ENCODE data around the gene LYVE1.

Gene LYVE1

DNA sequence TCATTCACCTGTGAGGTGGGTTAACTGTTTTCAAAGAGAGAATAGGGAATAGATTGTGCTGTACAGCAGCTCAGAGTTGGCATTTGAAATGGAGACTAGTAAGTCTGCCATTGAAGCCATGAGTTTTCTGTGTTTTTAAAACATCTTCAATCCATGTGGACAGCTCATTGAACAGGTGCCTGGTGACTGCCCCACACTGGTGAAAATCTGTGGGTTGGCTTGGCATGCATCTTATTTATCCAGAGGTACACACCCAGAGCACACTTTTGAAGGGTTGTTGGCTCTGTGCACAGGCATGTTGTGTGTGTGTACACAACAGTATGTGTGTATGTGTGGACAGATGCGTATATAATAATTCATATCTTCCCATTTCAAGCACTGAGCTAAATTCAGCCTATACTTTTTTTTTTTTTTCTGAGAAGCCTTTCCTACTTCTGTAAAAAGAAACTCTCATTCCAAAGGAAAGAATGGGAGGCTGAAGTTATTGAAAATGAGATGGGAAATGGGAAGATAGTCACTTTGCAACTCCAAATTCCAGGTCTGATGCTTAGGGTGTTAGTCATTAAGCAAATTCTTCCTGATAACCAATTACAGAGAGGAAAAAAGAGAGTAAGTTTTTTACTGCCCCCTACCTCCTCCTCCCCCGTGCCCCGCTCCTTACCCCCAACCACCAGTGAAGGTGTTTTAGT lies 7.0 kb upstream of the LYVE1 start:
- H3K27ac ChIP-seq, result no peak overlapping the region
- TF ChIP-seq Cebpa-rat (IDR thresholded peaks at IDR 0.05), result no peak
- H4K20me1 ChIP-seq, result no peaks in the 10 kb centered on the region
- no peak overlapping the region for H3K4me3 ChIP-seq
- peaks cover 11 to 44% (median 27%) of the 10 kb centered on the region in 10 experiments for H3K4me1 ChIP-seq
- H3K4me2 ChIP-seq, result no peak overlapping the region
- H3K9ac ChIP-seq, result no peak overlapping the region
- peaks cover 0 to 10% (median 0%) of the 10 kb centered on the region in 11 experiments; a peak in 2 of 22 replicates for H3K9me3 ChIP-seq (replicated peaks in 1 of 11)
- H3K36me3 ChIP-seq, result peaks cover 0 to 78% (median 43%) of the 10 kb centered on the region in 11 experiments; a peak in 12 of 22 replicates
- no peaks in the 10 kb centered on the region for H3K27me3 ChIP-seq

DNA sequence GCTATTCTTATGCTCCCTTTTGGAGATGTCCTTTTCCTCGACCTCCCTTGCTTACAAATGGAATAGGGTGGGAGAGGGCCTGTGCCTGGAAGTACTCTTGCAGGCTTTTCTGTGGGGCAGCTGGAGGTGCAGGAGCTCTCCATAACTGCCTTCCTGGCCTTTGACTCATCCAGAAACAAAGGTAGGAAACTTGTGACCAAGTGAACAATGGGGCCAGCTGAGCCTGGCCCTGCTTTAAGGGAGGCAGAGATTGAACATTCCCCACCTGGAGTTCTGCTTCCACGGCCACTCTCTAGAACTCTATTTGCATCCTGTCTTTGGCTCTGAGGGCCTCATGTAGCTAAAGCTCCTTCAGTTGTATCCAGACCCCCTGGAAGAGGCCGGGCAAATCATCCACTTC lies 5.1 kb upstream of the LYVE1 start:
- Histone ChIP-seq H3K4me2 (peak overlapping the region in 2 of 11 experiments; percentile 6 to 33; a peak in 2 of 22 replicates), H3K27ac (no peak overlapping the region)

DNA sequence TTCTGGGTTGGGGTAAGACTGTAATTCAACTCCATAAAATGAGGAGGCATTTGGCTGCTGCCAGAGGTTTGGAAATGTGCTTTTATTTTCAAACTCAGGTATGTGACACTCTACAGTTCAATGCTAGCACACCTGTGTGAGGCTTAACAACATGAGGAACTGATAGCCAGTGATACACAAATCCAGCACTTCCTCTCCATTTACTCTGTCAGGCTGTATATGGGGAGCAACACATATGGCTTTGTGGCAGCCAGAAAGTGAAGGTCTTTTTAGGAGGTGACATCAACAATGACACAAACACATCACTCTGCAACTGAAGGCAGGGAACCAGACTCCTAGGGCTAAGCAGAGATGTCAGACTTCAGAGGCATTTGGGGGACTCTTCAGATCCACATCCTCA lies 4.6 kb upstream of the LYVE1 start:
- no peak for TF ChIP-seq Cebpa-rat (IDR thresholded peaks at IDR 0.05)
- H3K9ac ChIP-seq, result no peak overlapping the region
- peaks cover 0 to 43% (median 6%) of the 10 kb centered on the region in 10 experiments; a peak in 10 of 20 replicates for H3K4me1 ChIP-seq
- H3K4me2 ChIP-seq, result peak overlapping the region in 5 of 11 experiments; percentile 6 to 37 (median 21); a peak in 7 of 22 replicates
- no peaks in the 10 kb centered on the region for H3K27me3 ChIP-seq
- no peak overlapping the region for H3K4me3 ChIP-seq
- 0 out of 22 replicates have a peak, but pooled peaks cover 0 to 6% (median 0%) of the 10 kb centered on the region in 11 experiments for H3K9me3 ChIP-seq (replicated peaks in 1 of 11)
- H4K20me1 ChIP-seq, result no peaks in the 10 kb centered on the region
- H3K27ac ChIP-seq, result no peak overlapping the region
- peaks cover 0 to 54% (median 42%) of the 10 kb centered on the region in 11 experiments; a peak in 12 of 22 replicates for H3K36me3 ChIP-seq

More for the DNA sequence above, 5.1 kb upstream of the LYVE1 start:
- peaks cover 0 to 59% (median 43%) of the 10 kb centered on the region in 11 experiments; a peak in 12 of 22 replicates for H3K36me3 ChIP-seq
- no peaks in the 10 kb centered on the region for H4K20me1 ChIP-seq
- H3K4me1 ChIP-seq, result peaks cover 0 to 42% (median 10%) of the 10 kb centered on the region in 10 experiments; a peak in 14 of 20 replicates
- no peak overlapping the region for H3K9ac ChIP-seq
- no peaks in the 10 kb centered on the region for H3K27me3 ChIP-seq
- no peak overlapping the region for H3K4me3 ChIP-seq
- no peak for TF ChIP-seq Cebpa-rat (IDR thresholded peaks at IDR 0.05)
- H3K9me3 ChIP-seq (replicated peaks in 1 of 11), result peaks cover 0 to 6% (median 0%) of the 10 kb centered on the region in 11 experiments; a peak in 1 of 22 replicates

DNA sequence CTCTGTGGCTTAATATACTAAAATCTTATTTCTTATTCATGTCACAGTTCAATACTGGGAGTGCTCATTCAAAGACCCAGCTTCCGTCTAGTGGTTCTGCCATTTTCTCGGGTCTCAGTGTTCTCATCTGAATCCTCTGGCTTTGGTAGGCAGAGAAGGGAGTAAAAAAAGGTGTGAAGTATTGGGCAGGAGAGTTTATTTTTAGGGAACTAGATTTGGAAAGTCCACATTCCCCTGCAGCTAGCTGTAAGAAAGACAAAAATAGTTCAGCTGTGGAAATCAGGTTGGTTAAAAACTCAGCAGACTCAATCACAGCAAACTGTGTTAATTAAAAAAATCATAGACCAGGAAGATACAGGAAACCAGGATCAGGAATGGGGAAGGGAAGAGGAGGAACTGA lies 4.1 kb upstream of the LYVE1 start:
- peaks cover 0 to 48% (median 6%) of the 10 kb centered on the region in 10 experiments; a peak in 10 of 20 replicates for H3K4me1 ChIP-seq
- no peaks in the 10 kb centered on the region for H3K27me3 ChIP-seq
- no peaks in the 10 kb centered on the region for H4K20me1 ChIP-seq
- H3K4me3 ChIP-seq, result no peak overlapping the region
- H3K27ac ChIP-seq, result no peak overlapping the region
- H3K4me2 ChIP-seq, result peak overlapping the region in 5 of 11 experiments; percentile 6 to 37 (median 21); a peak in 7 of 22 replicates
- H3K36me3 ChIP-seq, result peaks cover 0 to 49% (median 37%) of the 10 kb centered on the region in 11 experiments; a peak in 12 of 22 replicates
- 0 out of 22 replicates have a peak, but pooled peaks cover 0 to 6% (median 0%) of the 10 kb centered on the region in 11 experiments for H3K9me3 ChIP-seq (replicated peaks in 1 of 11)
- TF ChIP-seq Cebpa-rat (IDR thresholded peaks at IDR 0.05), result no peak
- H3K9ac ChIP-seq, result no peak overlapping the region

DNA sequence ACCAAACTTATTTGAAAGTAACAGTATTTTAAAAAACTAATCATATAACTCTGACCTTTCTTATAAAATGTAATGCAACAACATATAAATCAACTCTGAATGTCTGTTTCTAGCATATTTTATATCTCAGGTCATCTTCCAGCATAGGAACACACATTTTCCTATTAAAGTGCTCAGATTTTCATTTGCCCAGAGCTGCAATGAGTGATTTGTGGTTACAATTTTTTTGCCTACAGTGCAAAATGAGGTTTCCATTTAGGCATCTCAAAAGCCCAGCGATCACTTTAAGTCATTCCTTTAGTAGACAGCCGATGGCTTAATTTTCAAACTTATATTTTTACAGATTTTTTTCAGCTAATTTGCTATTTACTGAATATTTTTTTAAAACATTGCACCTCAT lies 1.0 kb downstream of the LYVE1 start:
- Histone ChIP-seq H3K9ac (no peak overlapping the region), H3K36me3 (no peaks in the 10 kb centered on the region), H3K4me3 (no peak overlapping the region), H3K27me3 (no peaks in the 10 kb centered on the region), H3K27ac (no peak overlapping the region), H3K4me1 (peaks cover 0 to 69% (median 3%) of the 10 kb centered on the region in 10 experiments; a peak in 10 of 20 replicates), H3K9me3 (replicated peaks in 1 of 11) (no peaks in the 10 kb centered on the region), H4K20me1 (no peaks in the 10 kb centered on the region), H3K4me2 (peak overlapping the region in 3 of 11 experiments; percentile 47 to 82 (median 77); a peak in 5 of 22 replicates)
- TF ChIP-seq Cebpa-rat (IDR thresholded peaks at IDR 0.05), result no peak

DNA sequence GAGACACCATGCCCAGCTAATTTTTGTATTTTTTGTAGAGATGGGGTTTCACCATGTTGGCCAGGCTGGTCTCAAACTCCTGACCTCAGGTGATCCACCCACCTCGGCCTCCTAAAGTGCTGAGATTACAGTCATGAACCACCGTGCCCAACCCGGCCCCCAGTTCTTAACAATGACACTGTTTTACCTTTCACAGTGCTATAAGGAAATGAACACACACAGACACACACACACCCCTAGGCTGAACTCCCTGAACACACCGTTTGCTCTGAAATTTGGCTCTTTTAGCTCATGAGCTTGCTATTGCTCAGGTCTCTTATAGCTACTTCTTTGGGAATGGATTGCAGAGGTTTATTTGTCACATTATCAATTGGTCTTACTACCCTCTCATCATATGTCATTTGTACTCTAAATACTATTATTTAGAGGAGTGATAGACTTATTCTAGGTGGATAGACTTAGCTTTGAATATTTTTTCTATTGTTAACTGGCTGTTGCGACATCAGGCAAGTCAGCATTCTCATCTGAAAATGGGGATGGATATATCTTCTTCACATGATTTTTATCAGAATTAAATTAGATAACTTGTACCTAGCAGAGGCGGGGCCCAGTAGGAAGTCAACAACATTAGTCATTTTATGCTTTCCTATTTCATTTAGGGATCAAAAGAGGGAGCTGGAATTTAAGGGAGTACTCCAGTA lies 2.1 kb downstream of the LYVE1 start:
- Histone ChIP-seq H3K27me3 (no peaks in the 10 kb centered on the region), H3K27ac (no peak overlapping the region), H3K4me3 (no peak overlapping the region), H3K4me1 (peaks cover 0 to 67% (median 3%) of the 10 kb centered on the region in 10 experiments; a peak in 9 of 20 replicates), H3K9me3 (replicated peaks in 1 of 11) (no peaks in the 10 kb centered on the region), H3K4me2 (peak overlapping the region in 4 of 11 experiments; percentile 24 to 82 (median 62); a peak in 6 of 22 replicates), H4K20me1 (no peaks in the 10 kb centered on the region), H3K36me3 (no peaks in the 10 kb centered on the region), H3K9ac (no peak overlapping the region)
- peak in 2 of 11 experiments; percentile 48 to 50; a peak in 2 of 22 replicates for TF ChIP-seq Cebpa-rat (IDR thresholded peaks at IDR 0.05)

DNA sequence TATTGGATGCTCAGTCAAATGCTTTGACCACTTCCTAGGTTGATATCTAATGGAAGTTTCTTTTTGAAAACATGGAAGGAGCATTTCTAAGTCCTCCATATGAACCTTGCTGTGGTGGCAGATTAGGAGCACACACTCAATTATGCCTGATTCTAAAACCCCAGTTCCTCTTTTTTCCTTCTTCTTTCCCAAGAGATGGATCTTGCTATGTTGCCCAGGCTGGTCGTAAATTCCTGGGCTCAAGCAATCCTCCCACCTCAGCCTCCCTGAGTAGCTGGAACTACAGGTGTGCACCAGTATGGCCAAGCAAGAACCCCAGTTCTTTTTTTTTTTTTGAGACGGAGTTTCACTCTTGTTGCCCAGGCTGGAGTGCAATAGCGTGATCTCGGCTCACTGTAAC lies 3.0 kb downstream of the LYVE1 start:
- H3K27me3 ChIP-seq, result no peaks in the 10 kb centered on the region
- no peak overlapping the region for H3K4me3 ChIP-seq
- no peaks in the 10 kb centered on the region for H3K9me3 ChIP-seq (replicated peaks in 1 of 11)
- no peaks in the 10 kb centered on the region for H3K36me3 ChIP-seq
- H3K4me1 ChIP-seq, result peaks cover 0 to 65% (median 3%) of the 10 kb centered on the region in 10 experiments; a peak in 9 of 20 replicates
- no peak overlapping the region for H3K9ac ChIP-seq
- TF ChIP-seq Cebpa-rat (IDR thresholded peaks at IDR 0.05), result no peak
- no peaks in the 10 kb centered on the region for H4K20me1 ChIP-seq
- H3K4me2 ChIP-seq, result peak overlapping the region in 4 of 11 experiments; percentile 13 to 58 (median 28); a peak in 5 of 22 replicates
- no peak overlapping the region for H3K27ac ChIP-seq

DNA sequence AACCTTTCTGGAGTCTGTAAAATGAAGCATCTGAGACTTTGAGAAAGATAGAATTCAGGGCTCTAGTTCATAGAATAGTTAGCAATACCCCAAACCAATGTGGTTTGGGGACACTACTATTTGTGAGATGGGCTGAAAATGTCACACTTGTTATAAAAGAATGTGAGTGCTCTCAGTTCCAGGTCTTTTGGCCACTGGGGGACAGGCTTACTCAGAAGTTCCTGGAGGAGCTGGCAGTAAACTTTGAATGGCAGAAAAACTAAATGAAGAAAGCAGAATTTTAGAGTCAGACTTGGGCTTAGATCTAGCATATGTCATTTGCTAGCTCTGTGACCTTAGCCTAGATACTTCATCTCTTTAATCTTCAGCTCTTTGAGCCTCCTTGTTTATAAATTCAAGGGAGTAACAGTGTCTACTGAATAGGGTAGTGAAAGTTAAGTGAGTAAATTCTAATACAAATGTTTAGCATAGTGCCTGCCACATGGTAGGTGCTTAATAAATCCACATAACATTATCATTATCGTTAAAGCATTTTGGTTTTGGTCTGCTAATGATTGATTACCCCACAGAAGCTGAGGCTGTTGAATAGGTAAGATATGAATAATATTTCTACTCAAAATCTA lies 3.7 kb downstream of the LYVE1 start:
- H3K4me1 ChIP-seq, result peaks cover 0 to 61% (median 3%) of the 10 kb centered on the region in 10 experiments; a peak in 9 of 20 replicates
- no peaks in the 10 kb centered on the region for H3K9me3 ChIP-seq (replicated peaks in 1 of 11)
- H3K27ac ChIP-seq, result no peak overlapping the region
- H4K20me1 ChIP-seq, result no peaks in the 10 kb centered on the region
- no peak overlapping the region for H3K4me3 ChIP-seq
- H3K9ac ChIP-seq, result no peak overlapping the region
- no peak for TF ChIP-seq Cebpa-rat (IDR thresholded peaks at IDR 0.05)
- H3K4me2 ChIP-seq, result peak overlapping the region in 3 of 11 experiments; percentile 22 to 58 (median 34); a peak in 6 of 22 replicates
- no peaks in the 10 kb centered on the region for H3K27me3 ChIP-seq
- no peaks in the 10 kb centered on the region; a peak in 1 of 22 replicates for H3K36me3 ChIP-seq
